WTC11 (cell line): ENCODE measurements around the gene IFITM5. TPM values are rescaled to one million over a fixed set of nuclear protein-coding genes. Genes with fewer than 3 reads are reported as not detected.

Experiments used
- ATAC-seq: fragments of 200-7000 bp; cut with Tn5 transposase; 2 replicates; pipeline ENCODE4 v1.10.0; 2021; ENCODE audit warnings: mild to moderate bottlenecking, moderate library complexity
- CTCF ChIA-PET: fragments of 300-600 bp; sonication (Branson Sonifier 250); formaldehyde crosslinking; loops from one replicate; lab custom pipeline; 2021; ENCODE audit warnings: antibody characterized with exemption; lab: Charles Lee
- POLR2A ChIA-PET: fragments of 350-600 bp; sonication (Branson Sonifier 250); formaldehyde crosslinking; loops from one replicate; lab custom pipeline; 2021; ENCODE audit warnings: antibody characterized with exemption; lab: Charles Lee
- DNase-seq: peaks from one replicate; pipeline ENCODE4 v3.0.0; 2021; ENCODE audit warnings: low spot score
- H3K27ac Mint-ChIP-seq: 2 replicates; pipeline ENCODE4 v1.8.0; 2021; ENCODE audit warnings: mixed read lengths
- H3K27me3 Mint-ChIP-seq: 2 replicates; pipeline ENCODE4 v1.8.0; 2021; ENCODE audit warnings: low read depth, mild to moderate bottlenecking, moderate library complexity, mixed read lengths
- H3K36me3 Mint-ChIP-seq: 2 replicates; pipeline ENCODE4 v1.8.0; 2021; ENCODE audit warnings: mixed read lengths
- H3K4me1 Mint-ChIP-seq: 2 replicates; pipeline ENCODE4 v1.8.0; 2022; ENCODE audit warnings: mixed read lengths
- H3K4me3 Mint-ChIP-seq: 2 replicates; pipeline ENCODE4 v1.8.0; 2021; ENCODE audit warnings: mild to moderate bottlenecking, moderate library complexity, mixed read lengths
- H3K9me3 Mint-ChIP-seq: 2 replicates; pipeline ENCODE4 v1.8.0; 2021; ENCODE audit warnings: mixed read lengths
- NFYB ChIP-seq: sonication (generic); formaldehyde crosslinking; conservative IDR thresholded peaks from 2 replicates; pipeline ENCODE4 v1.8.0; 2022; ENCODE audit warnings: low read depth, missing genetic modification reagents
- ZNF121 ChIP-seq: sonication (generic); formaldehyde crosslinking; IDR thresholded peaks from 2 replicates; pipeline ENCODE4 v1.8.0; 2023; ENCODE audit warnings: missing genetic modification reagents
- ZNF281 ChIP-seq: sonication (generic); formaldehyde crosslinking; IDR thresholded peaks from 2 replicates; pipeline ENCODE4 v1.8.0; 2023; ENCODE audit warnings: mild to moderate bottlenecking, missing genetic modification reagents
- ZNF317 ChIP-seq: sonication (generic); formaldehyde crosslinking; IDR thresholded peaks from 2 replicates; pipeline ENCODE4 v1.8.1; 2023; ENCODE audit warnings: low read depth, mild to moderate bottlenecking, moderate library complexity, missing genetic modification reagents, borderline replicate concordance
- total RNA-seq: library from RNA; stranded (reverse); gene quantifications from 3 replicates; pipeline ENCODE4 v1.2.3, GENCODE V29; 2021
- TF ChIP-seq, protein P1 (sequence below): sonication (generic); formaldehyde crosslinking; IDR thresholded peaks from 2 replicates; pipeline ENCODE4 v1.8.0; 2023; ENCODE audit warnings: missing genetic modification reagents, mild to moderate bottlenecking, borderline replicate concordance
- TF ChIP-seq, protein P2 (sequence below): sonication (generic); formaldehyde crosslinking; conservative IDR thresholded peaks from 2 replicates; pipeline ENCODE4 v1.8.1; 2023; ENCODE audit warnings: mild to moderate bottlenecking, low read depth, missing genetic modification reagents, moderate library complexity
- TF ChIP-seq, protein P3 (sequence below): sonication (generic); formaldehyde crosslinking; IDR thresholded peaks from 2 replicates; pipeline ENCODE4 v1.8.1; 2023; ENCODE audit warnings: mild to moderate bottlenecking, missing genetic modification reagents, borderline replicate concordance

IFITM5 gene
- total RNA-seq, 1 experiment from 2014 or later = not detected

DNA sequence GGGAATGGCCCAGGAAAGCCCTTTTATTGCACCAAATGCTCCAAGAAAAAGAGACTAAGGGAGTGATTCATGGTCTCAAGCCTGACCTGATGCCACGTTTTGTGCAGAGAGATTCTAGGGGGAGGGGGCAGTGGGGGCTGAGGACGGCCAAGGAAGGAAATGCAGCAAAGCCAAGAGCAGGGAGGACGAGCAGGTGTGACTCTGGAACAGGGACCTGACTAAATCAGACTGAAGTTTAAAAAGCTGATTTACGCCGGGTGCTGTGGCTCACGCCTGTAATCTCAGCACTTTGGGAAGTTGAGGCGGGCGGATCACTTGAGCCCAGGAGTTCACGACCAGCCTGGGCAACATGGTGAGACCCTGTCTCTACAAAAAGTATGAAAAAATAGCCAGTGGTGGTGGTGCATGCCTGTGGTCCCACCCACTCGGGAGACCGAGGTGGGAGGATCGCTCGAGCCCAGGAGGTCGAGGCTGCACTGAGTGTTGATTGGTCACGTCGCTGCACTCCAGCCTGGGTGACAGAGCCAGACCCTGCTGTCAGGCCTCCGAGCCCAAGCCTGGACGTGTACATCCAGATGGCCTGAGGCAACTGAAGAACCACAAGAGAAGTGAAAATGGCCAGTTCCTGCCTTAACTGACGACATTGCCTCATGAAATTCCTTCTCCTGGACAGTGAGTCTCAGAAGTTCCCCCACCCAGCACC is 32.2 kb upstream of the IFITM5 start:
- H3K4me3 Mint-ChIP-seq = no peak overlapping the region
- CTCF ChIA-PET = interaction anchor here (0.6 kb wide), 1 partner anchor 102 kb away, joined by 3 read pairs; no protein-coding TSS in a partner anchor
- peaks cover 30% of the 10 kb centered on the region for H3K9me3 Mint-ChIP-seq
- H3K4me1 Mint-ChIP-seq = peaks cover 54% of the 10 kb centered on the region
- no peak overlapping the region for H3K27ac Mint-ChIP-seq
- POLR2A ChIA-PET = interaction anchor here (1.4 kb wide), 1 partner anchor 11 kb away, joined by 3 read pairs; the partner anchor contains the start of gene IFITM3
- ATAC-seq = no peak
- peaks cover 30% of the 10 kb centered on the region for H3K36me3 Mint-ChIP-seq
- H3K27me3 Mint-ChIP-seq = peaks cover 10% of the 10 kb centered on the region
- DNase-seq = no peak
- no peak for TF ChIP-seq ZNF317
- TF ChIP-seq, protein P1, sequence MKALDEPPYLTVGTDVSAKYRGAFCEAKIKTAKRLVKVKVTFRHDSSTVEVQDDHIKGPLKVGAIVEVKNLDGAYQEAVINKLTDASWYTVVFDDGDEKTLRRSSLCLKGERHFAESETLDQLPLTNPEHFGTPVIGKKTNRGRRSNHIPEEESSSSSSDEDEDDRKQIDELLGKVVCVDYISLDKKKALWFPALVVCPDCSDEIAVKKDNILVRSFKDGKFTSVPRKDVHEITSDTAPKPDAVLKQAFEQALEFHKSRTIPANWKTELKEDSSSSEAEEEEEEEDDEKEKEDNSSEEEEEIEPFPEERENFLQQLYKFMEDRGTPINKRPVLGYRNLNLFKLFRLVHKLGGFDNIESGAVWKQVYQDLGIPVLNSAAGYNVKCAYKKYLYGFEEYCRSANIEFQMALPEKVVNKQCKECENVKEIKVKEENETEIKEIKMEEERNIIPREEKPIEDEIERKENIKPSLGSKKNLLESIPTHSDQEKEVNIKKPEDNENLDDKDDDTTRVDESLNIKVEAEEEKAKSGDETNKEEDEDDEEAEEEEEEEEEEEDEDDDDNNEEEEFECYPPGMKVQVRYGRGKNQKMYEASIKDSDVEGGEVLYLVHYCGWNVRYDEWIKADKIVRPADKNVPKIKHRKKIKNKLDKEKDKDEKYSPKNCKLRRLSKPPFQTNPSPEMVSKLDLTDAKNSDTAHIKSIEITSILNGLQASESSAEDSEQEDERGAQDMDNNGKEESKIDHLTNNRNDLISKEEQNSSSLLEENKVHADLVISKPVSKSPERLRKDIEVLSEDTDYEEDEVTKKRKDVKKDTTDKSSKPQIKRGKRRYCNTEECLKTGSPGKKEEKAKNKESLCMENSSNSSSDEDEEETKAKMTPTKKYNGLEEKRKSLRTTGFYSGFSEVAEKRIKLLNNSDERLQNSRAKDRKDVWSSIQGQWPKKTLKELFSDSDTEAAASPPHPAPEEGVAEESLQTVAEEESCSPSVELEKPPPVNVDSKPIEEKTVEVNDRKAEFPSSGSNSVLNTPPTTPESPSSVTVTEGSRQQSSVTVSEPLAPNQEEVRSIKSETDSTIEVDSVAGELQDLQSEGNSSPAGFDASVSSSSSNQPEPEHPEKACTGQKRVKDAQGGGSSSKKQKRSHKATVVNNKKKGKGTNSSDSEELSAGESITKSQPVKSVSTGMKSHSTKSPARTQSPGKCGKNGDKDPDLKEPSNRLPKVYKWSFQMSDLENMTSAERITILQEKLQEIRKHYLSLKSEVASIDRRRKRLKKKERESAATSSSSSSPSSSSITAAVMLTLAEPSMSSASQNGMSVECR (CRISPR knock-in tag) = no peak
- TF ChIP-seq, all 79 proteins: peak for 0

GRCh38 chr11:330694-331357 is 31.5 kb upstream of the IFITM5 start:
- DNase-seq (no peak), ATAC-seq (no peak)
- CTCF ChIA-PET = interaction anchor here (0.6 to 2.1 kb wide), 2 partner anchors 25 to 101 kb away, joined by 3 to 10 read pairs; no protein-coding TSS in a partner anchor
- peaks cover 30% of the 10 kb centered on the region for H3K36me3 Mint-ChIP-seq
- POLR2A ChIA-PET = interaction anchor here (1.2 to 1.4 kb wide), 2 partner anchors 9 to 11 kb away, joined by 3 to 4 read pairs; partner anchors contain the start of gene IFITM3
- no peak overlapping the region for H3K4me3 Mint-ChIP-seq
- peaks cover 10% of the 10 kb centered on the region for H3K27me3 Mint-ChIP-seq
- peaks cover 54% of the 10 kb centered on the region for H3K4me1 Mint-ChIP-seq
- TF ChIP-seq NFYB (CRISPR knock-in tag) (0 out of 2 replicates have a peak, but pooled peaks have one; percentile 16), ZNF121 (peak; percentile 76; the same call in 1 of the 2 replicates), ZNF281 (no peak)
- TF ChIP-seq, protein P2, sequence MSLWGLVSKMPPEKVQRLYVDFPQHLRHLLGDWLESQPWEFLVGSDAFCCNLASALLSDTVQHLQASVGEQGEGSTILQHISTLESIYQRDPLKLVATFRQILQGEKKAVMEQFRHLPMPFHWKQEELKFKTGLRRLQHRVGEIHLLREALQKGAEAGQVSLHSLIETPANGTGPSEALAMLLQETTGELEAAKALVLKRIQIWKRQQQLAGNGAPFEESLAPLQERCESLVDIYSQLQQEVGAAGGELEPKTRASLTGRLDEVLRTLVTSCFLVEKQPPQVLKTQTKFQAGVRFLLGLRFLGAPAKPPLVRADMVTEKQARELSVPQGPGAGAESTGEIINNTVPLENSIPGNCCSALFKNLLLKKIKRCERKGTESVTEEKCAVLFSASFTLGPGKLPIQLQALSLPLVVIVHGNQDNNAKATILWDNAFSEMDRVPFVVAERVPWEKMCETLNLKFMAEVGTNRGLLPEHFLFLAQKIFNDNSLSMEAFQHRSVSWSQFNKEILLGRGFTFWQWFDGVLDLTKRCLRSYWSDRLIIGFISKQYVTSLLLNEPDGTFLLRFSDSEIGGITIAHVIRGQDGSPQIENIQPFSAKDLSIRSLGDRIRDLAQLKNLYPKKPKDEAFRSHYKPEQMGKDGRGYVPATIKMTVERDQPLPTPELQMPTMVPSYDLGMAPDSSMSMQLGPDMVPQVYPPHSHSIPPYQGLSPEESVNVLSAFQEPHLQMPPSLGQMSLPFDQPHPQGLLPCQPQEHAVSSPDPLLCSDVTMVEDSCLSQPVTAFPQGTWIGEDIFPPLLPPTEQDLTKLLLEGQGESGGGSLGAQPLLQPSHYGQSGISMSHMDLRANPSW = no peak
- TF ChIP-seq, protein P3, sequence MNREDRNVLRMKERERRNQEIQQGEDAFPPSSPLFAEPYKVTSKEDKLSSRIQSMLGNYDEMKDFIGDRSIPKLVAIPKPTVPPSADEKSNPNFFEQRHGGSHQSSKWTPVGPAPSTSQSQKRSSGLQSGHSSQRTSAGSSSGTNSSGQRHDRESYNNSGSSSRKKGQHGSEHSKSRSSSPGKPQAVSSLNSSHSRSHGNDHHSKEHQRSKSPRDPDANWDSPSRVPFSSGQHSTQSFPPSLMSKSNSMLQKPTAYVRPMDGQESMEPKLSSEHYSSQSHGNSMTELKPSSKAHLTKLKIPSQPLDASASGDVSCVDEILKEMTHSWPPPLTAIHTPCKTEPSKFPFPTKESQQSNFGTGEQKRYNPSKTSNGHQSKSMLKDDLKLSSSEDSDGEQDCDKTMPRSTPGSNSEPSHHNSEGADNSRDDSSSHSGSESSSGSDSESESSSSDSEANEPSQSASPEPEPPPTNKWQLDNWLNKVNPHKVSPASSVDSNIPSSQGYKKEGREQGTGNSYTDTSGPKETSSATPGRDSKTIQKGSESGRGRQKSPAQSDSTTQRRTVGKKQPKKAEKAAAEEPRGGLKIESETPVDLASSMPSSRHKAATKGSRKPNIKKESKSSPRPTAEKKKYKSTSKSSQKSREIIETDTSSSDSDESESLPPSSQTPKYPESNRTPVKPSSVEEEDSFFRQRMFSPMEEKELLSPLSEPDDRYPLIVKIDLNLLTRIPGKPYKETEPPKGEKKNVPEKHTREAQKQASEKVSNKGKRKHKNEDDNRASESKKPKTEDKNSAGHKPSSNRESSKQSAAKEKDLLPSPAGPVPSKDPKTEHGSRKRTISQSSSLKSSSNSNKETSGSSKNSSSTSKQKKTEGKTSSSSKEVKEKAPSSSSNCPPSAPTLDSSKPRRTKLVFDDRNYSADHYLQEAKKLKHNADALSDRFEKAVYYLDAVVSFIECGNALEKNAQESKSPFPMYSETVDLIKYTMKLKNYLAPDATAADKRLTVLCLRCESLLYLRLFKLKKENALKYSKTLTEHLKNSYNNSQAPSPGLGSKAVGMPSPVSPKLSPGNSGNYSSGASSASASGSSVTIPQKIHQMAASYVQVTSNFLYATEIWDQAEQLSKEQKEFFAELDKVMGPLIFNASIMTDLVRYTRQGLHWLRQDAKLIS (CRISPR knock-in tag) = no peak
- TF ChIP-seq, all 79 proteins: peak for 2
- no peak overlapping the region for H3K27ac Mint-ChIP-seq
- H3K9me3 Mint-ChIP-seq = peaks cover 30% of the 10 kb centered on the region
